ENCODE results near the gene GBX1.

Gene GBX1

GRCh38 chr7:151114151-151115090, 53.1 kb downstream of the GBX1 start:
- no peak for DNase-seq (ENCODE audit: low read depth)

- DNase-seq (ENCODE audit: low read depth), result no peak
These were observed 53.9 kb downstream of the GBX1 start for GRCh38 chr7:151113344-151114150.

- peak; percentile 51 for DNase-seq (ENCODE audit: low read depth)
These were observed 56.4 kb downstream of the GBX1 start for GRCh38 chr7:151110941-151111645.

- no peak for DNase-seq (ENCODE audit: low read depth)
These were observed 57.1 kb downstream of the GBX1 start for GRCh38 chr7:151110236-151110940.

GRCh38 chr7:151109094-151110048, 58.1 kb downstream of the GBX1 start:
- no peak for DNase-seq (ENCODE audit: low read depth)

- no peak for DNase-seq (ENCODE audit: low read depth)
These were observed 59.6 kb downstream of the GBX1 start for GRCh38 chr7:151107882-151108281.

- no peak for DNase-seq (ENCODE audit: low read depth)
These were observed 62.9 kb downstream of the GBX1 start for GRCh38 chr7:151104411-151105235.

- DNase-seq (ENCODE audit: low read depth), result no peak
These were observed 63.5 kb downstream of the GBX1 start for GRCh38 chr7:151103973-151104372.

- no peak for DNase-seq (ENCODE audit: low read depth)
These were observed 64.5 kb downstream of the GBX1 start for GRCh38 chr7:151102991-151103390.

- DNase-seq (ENCODE audit: low read depth), result no peak
These were observed 65.7 kb downstream of the GBX1 start for GRCh38 chr7:151101621-151102396.

- no peak for DNase-seq (ENCODE audit: low read depth)
These were observed 66.6 kb downstream of the GBX1 start for GRCh38 chr7:151100921-151101320.

GRCh38 chr7:151099486-151100211, 67.8 kb downstream of the GBX1 start:
- no peak for DNase-seq (ENCODE audit: low read depth)
